HG03558 (cell line): Measurements from ENCODE around the gene NELFCD.
A peak's percentile ranks its signal among the peaks of the same experiment; 100 is the strongest.

Source experiments
- ATAC-seq: cut with Tn5 transposase; IDR thresholded peaks from one replicate; pipeline ENCODE4 v1.9.1; 2021; ENCODE audit warnings: moderate number of reproducible peaks; ENCODE audit not compliant: unreplicated experiment; ENCODE audit errors: extremely low read depth

Gene NELFCD

DNA sequence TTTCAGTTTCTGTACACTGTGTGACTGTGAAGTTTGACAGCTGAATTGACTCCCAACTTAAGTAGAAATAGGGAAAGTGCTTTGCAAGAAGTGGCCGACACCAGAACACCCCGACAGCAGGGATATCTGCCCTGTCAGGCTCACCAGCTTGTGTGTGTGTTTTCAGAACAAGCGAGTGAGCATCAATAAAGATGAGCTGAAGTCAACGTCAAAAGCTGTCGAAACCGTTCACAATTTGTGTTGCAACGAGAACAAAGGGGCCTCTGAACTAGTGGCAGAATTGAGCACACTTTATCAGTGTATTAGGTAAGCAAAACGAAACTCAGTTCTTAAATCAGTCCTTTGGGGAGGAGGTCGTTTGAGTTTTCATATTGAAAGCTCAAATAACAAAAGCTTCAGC lies 10.7 kb downstream of the NELFCD start:
- ATAC-seq = no peak

DNA sequence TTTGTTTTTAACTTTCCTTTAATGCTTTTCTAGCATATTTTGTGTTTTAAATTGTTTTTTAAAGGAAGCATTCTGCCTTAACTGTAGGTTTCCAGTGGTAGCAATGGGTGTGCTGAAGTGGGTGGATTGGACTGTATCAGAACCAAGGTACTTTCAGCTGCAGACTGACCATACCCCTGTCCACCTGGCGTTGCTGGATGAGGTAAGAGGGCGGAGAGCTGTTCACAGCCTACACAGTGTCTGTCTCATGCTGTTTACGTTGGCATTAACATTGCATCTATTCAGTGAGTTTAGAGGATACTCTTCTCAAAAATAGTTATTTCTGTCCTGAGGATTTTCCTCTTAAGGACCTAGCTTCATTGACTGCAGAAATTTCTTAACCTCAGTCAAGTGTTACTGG lies 11.9 kb downstream of the NELFCD start:
- ATAC-seq = no peak

DNA sequence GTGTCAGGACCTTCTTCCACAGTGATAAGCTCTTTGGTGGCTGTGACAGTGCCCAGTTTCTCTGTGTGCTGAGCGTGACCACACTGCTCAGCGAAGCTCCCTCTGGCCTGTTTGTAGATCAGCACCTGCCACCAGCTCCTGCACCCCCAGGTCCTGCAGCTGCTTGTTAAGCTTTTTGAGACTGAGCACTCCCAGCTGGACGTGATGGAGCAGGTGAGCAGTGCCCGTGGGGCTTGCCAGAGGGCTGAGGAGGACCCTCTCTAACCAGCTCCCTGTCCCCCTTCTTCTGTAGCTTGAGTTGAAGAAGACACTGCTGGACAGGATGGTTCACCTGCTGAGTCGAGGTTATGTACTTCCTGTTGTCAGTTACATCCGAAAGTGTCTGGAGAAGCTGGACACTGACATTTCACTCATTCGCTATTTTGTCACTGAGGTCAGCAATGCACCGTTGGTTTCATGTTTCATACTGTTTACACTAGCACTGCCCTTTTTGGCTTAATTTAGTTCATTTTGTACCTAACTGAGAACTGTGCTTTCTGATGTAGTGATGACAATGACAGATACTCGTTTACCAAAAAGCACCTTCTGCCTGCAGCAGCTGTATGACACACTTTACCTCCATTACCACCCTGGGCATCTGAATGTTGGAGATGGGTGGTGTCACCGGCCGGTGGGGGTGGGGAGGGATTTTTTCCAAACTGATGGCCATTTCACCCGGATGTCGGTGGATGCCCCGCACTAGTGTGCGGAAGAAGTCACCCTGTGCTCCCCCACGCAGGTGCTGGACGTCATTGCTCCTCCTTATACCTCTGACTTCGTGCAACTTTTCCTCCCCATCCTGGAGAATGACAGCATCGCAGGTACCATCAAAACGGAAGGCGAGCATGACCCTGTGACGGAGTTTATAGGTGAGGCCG lies 12.5 kb downstream of the NELFCD start:
- ATAC-seq = no peak

DNA sequence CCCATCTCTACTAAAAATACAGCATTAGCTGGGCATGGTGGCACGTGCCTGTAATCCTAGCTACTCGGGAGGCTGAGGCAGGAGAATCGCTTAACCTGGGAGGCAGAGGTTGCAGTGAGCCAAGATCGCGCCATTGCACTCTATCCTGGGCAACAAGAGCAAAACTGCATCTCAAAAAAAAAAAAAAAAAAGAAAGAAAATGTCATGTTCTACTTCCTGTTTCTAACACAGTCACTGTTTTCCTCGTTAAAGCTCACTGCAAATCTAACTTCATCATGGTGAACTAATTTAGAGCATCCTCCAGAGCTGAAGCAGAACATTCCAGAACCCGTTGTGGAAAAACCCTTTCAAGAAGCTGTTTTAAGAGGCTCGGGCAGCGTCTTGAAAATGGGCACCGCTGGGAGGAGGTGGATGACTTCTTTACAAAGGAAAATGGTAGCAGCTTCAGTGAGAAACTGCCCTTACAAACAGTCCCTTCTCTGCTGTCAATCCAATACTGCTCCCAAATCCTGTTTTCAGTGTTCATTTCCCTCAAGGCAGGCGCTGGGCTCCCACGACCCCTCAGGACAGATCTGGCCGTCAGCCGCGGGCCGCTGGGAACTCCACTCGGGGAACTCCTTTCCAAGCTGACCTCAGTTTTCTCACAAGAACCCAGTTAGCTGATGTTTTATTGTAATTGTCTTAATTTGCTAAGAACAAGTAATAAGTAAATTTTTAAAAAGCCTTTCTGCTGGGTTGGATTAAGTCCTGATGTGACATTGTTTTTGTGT lies 13.5 kb downstream of the NELFCD start:
- no peak for ATAC-seq

DNA sequence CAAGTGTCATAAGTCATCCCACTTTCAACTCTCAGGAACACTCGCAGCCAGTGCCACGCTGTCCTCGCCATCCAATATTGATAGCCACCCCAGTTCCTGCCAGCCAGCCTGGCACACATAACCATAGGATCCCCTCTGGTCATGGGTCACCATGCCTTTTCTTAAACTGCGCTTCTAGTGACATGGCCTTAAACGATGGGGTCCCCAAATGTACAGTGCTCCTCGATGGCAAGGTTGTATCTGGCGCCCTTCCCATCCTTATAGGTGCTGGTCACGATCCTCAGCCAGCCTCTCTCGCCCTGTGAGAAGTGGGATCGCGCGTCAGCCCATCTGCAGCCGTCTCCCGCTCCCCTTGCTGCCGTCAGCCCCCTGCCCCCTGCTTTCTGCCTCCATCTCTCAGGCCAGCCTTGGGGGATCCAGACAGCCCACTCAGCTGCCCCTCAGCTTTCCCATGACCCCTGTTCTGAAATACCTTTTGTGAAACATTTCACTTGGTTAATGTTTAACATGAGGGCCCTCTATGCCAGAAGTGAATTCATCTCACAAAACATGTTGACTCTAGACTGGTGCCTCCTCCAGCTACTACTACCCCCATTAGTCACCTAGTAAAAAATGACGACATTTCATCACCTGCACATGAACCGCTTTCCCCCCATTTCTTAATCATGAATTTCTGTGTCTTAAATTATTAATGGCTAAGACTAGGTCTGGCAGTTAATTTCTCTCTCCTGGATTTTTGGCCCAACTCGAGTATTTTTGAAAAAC lies 14.6 kb downstream of the NELFCD start:
- no peak for ATAC-seq

DNA sequence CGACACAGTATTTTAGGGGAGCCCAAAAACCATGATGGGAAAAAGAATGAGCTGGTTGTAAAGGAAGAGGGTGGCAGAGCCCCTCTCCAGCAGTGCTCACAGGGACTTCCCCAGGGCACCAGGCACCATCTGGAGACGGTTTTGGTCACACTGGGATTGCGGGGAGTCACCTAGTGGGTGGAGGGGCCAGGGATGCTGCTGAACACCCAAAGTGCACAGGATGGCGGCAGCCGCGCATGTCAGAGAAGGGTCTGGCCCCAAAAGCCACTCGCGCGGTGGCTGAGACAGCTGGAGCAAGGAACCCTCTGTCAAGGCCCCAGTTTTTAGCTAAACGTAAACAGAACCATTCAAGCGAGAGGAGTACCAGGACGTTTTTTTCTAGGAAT lies 15.2 kb downstream of the NELFCD start:
- ATAC-seq = no peak

DNA sequence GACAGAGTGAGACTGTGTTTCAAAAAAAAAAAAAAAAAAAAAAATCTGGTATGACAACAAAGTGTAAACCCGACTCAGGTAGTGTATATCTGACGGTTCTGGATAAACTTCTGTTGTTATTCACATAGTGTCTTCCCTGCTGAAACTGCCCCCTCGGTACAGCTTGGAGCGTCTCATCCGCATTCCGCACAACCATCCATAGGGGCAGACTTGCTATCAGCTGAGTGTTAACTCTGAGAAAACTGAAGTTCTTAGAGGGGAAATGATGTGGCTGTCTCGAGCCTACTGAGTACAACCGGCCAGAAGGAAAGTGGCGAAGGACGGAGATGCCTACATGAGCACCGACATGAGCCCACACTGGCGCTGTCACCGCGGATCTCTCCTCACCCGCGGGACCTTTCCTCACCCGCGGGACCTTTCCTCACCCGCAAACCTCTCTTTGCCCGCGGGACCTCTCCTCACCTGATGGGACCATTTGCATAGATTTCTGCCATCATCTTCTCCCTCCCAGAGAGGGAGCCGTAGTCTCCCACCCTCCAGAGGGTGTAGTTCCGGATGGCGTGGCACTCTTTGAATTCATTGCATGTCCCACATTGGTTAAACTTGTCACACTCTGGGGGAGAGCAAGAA lies 16.2 kb downstream of the NELFCD start:
- no peak for ATAC-seq

DNA sequence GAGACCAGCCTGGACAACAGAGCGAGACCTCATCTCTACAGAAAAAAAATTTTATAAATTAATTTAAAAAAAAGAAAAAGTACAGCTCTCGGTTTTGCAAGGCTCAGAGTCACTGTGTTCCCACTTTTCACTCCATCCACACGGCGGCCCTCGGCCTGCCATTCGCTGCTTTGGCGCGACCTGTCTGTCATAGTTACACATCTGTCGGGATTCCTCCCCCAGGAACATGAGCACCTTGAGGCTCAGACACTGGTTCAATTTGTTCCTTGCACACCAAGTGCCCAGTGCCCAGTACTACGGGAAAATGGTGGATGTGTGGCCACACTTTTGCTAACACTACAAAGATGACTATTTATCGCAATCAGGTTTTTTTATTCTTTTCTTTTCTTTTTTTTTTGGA lies 17.6 kb downstream of the NELFCD start:
- no peak for ATAC-seq

DNA sequence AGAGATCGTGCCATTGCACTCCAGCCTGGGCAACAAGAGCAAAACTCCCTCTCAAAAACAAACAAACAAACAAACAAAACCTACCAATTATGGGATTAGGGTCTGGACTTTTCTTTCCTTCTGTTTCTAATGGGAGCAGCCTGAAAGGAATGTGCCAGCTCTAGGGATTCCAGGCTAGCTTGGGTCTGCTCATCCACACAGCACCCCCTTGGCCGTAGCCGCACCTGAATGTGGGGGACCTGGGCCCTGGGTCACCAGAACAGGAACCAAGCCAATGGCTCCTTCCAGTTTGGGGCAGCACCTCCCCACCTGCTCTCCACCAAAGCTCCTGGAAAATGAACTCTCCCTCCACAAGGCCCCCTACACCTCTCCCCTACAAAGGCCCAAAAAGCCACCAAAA lies 19.3 kb downstream of the NELFCD start:
- ATAC-seq = no peak

DNA sequence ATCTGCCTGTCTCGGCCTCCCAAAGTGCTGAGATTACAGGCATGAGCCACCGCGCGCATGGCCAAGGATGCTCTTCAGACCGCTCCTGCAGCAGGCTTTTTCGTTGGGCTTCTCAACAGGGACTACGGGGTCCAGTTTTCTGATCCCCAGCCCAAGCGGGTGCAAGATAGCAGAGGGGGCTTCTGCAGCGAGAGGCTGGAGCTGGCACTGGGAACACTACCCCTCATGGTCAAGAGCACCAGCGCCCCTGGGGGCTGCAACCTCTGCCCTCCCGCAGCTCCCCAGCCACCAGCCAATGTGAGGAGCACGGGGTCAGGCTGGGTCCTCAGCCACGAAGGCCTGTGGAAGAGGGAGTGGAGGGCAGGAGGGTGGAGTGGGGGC lies 20.0 kb downstream of the NELFCD start:
- ATAC-seq = no peak

DNA sequence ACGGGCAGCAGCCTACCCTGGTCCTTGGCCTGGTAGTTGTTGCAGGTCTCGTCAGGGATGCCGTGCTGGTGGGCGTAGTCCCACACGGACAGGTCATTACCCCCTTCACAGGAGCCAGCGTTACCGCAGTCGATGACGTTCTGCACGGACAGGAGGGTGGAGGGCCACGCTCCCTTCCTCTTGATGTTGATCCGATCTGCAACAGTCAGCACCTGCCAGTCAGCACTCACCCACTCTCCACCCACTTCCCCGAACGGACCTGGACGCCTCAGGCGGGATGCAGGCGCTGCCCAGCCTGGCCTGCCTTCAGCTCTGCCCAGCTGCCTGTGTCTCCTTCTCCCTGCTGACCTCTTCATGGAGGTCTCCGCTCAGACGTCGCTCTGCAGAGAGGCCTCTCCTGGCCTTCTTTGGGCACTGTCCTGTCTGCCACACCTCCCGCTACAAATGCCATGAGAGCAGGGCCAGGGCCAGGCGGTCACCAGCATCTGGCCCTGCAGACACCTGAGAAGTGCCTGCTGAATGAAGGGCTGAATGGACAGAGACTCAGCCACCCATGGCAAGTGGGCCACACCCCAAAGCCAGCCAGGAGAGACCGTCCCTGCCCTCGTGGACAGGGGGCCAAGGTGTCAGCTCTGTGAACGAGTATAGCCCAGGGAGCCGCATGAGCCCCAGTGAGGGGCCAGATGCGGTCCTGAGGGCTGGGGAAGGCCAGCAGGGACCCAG lies 20.6 kb downstream of the NELFCD start:
- no peak for ATAC-seq

DNA sequence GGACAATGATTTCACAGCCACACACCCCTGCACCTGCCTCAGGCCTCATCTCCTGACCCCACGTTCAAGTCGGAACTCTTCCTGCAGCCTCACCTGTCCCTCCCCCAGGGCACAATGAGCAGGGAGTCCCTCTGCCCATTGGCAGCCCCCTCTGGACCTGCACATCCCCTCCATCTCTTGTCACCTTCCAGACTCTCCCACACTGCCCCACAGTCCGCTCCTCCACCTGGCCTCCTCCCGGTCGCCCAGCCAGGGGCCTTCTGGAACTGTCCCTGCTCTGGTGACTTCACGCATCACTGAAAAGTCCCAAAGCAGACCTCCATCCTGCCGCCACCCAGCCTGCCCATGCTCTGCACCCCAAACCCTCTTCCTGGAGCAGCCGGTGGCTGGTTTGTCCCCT lies 21.3 kb downstream of the NELFCD start:
- ATAC-seq = no peak

DNA sequence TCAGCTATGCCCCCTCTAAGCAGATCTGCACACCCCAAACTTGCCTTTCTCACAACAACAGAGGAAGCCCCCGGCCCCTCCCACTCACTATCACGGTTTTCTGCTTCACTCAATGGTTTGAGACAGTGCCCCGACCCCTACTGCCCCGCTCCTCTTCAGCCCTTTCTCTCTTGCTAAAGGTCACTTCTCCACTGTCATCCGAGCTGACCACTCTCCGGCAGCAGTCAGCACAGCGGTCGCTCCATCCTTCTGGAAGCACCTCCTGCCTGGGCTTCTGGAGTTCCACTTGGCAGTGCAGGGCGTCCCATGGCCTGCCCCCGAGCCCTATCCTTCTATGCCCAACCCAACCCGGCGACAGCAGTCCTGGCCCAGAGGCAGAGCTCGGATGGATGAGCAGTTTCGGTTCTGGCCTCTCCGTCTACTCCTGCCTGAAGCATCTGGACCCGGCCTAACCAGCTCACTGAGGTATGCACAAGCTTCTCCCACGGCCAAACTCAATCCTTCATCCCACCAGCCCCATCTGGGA lies 21.9 kb downstream of the NELFCD start:
- no peak for ATAC-seq

DNA sequence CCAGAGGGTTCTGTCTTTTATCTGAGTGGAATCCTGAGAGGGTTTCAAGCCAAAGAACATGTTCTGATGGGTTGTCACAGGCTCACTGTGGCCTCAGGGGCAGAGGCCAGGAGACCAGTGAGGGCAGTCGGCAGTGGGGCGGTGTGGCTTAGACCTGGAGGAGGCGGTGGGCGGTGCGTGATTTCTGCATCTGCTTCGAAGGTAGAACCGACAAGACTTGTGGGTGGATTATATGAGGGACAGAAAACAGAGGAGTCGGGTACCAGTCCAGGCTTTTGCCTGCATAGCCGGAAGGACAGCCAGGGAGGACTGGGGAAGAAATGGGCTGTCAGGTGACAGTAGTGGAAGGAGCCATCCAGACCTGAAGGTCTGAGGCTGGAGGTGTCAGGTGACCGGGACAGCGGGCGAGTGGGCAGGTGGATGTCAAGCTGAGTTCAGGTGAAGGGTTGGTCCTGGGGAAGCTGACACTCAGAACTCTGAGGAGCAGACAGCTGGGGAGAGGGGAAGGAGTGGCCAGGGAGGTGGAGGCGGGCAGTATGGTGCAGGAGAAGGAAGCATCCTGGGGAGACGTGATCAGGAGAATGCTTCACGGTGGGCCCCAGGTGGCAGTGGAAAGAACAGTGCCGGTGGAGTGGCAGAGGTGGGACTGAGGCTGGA lies 22.9 kb downstream of the NELFCD start:
- no peak for ATAC-seq

DNA sequence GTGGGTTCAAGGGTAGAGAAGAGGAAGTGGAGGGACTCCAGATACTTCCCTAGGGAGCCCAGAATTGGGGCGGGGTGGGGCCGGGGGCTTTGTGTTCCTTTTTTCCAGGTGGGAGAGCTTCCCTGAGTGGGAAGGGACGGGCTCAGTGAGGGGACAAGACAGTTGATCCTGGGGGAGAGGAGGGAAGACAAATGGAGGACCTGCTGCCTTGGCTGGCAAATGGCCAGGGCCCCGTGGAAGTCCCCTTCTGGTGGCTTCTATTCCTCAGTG lies 23.4 kb downstream of the NELFCD start:
- ATAC-seq = no peak

DNA sequence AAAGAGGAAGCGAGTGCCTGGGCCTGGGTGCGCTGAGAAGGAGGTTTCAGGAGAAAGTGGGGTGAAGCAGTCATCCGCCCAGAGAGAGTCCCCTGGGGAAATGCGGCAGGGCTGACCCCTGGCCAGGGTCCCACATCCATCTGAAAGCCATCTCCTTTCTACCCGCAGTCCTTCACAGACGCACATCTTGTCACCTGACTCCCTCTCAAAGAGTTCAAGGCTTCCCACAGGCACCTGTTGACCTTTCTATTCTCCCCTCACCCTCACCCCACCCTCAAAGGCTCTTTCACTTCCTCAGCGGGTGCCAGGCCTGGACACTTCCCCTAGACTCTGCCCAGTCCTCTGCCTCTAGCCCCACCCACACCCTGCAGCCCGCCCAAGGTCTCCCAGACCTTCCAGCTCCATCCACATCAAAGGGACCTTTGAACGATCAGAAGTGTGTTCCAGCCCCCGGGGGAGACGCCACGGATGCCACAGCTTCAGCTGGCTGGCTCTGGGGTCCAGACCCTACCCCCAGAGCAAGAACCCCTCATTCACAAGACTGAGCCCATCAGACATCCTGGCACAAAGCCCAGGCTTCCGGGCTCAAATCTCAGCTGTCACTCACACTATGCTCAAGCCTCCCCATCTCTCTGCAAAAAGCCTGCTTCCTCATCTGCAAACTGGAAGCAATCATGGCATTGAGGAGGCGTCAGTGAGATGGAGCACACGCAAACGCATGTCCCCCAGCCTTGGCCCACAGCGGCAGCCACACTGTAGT lies 23.9 kb downstream of the NELFCD start:
- peak; percentile 32 for ATAC-seq

DNA sequence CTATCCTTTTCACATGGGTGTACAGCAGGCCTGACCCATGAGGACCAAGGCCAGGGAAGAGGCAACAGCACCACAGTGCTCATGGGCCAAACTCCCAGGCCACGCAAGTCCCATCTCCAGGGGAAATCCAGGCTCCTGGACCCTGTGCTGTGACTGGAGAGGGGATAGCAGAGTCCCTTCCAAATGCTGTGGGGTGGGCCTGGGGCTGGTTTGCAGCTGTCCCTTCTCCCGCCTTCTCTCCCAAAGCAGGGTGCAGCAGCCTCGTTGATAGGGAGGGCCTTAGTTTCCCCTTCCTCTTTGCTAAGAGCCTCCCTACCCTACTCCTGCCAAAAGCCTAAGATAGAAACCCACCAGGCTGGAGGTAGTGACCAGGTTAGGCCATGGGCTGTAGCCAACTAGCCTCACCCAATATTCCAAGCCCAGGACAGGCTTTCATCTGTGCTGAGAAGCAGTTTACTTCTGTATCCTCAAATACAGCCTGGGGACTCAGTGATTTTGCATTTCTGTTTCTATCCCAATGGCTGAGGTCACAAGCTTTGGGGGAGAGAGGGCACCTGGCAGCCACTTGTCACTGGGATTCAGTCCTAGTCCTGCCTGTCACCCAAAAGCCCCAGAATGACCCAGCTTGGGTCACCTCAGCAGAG lies 24.6 kb downstream of the NELFCD start:
- no peak for ATAC-seq

DNA sequence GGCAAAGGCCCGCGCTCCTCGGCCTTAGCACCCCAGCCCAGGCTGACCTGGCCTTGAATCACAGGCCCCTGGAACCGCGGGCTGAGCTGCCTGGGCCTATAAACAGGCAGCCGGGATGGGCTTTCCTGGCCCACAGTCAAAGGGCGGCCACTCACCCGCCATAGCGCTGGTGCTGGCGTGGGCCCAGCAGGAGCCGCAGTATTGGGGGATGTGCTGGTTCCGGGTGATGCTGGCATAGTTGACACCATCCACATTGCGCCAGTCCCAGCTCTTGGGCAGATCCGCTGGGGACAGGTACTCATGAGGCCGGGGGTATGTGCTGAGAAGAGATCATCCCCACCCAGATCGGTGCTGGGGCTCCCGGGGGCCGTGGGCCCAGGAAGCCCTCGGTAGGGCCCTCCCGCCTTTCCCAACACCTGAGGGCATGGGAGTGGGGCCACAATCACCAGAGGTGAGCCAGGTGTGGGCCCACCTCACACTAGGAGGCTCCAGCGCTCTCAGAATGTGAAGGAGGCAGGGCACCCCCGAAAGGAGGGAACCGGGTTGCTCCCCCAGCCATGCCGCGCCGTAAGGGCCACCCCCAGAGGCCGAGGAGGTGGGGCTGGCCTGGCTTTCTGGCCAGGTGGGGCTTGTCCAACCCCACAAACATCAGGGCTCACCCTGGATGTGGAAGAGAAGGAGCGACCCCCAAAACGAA lies 25.3 kb downstream of the NELFCD start:
- no peak for ATAC-seq
